Liver (tissue), 3 donors: ENCODE measurements around the gene IL24.

Source experiments
- ATF3 ChIP-seq: IDR thresholded peaks from 2 replicates; pipeline ENCODE4 v1.6.1; 2016; ENCODE audit warnings: antibody characterized with exemption
- CTCF ChIP-seq: fragments of 150-350 bp; IDR thresholded peaks from 2 replicates; pipeline ENCODE4 v1.5.1; 2017; ENCODE audit warnings: improper control_type of control experiment, low read depth, low read length; ENCODE audit not compliant: missing input control
- EGR1 ChIP-seq, 2 donors: IDR thresholded peaks; 2 replicates each; pipeline ENCODE4 v1.6.1; 2016 to 2018; ENCODE audit warnings: antibody characterized with exemption in 2 of 2, low read depth in 2 of 2
- FOXA1 ChIP-seq: IDR thresholded peaks from 2 replicates; pipeline ENCODE4 v1.6.1; 2016; ENCODE audit warnings: antibody characterized with exemption
- GABPA ChIP-seq, 2 donors: IDR thresholded peaks in 1 of 2; conservative IDR thresholded peaks in 1 of 2; 2 replicates each; pipeline ENCODE4 v1.6.1; 2016; ENCODE audit warnings: antibody characterized with exemption in 2 of 2, mild to moderate bottlenecking in 1 of 2, moderate library complexity in 1 of 2
- NR2F2 ChIP-seq: IDR thresholded peaks from 2 replicates; pipeline ENCODE4 v1.6.1; 2016; ENCODE audit warnings: antibody characterized with exemption
- RAD21 ChIP-seq, 2 donors: IDR thresholded peaks; 2 replicates each; pipeline ENCODE4 v1.6.1; 2016; ENCODE audit warnings: antibody characterized with exemption in 2 of 2, mild to moderate bottlenecking in 2 of 2
- RXRA ChIP-seq, 2 donors: IDR thresholded peaks; 2 replicates each; pipeline ENCODE4 v1.6.1; 2017 to 2018; ENCODE audit warnings: antibody characterized with exemption in 2 of 2, mild to moderate bottlenecking in 1 of 2
- SP1 ChIP-seq: IDR thresholded peaks from 2 replicates; pipeline ENCODE4 v1.6.1; 2018; ENCODE audit warnings: antibody characterized with exemption, mild to moderate bottlenecking
- TAF1 ChIP-seq: conservative IDR thresholded peaks from 2 replicates; pipeline ENCODE4 v1.6.1; 2016; ENCODE audit warnings: antibody characterized with exemption, mild to moderate bottlenecking
- YY1 ChIP-seq: IDR thresholded peaks from 2 replicates; pipeline ENCODE4 v1.6.1; 2016; ENCODE audit warnings: antibody characterized with exemption, mild to moderate bottlenecking
- ZBTB33 ChIP-seq: IDR thresholded peaks from 2 replicates; pipeline ENCODE4 v1.6.1; 2016; ENCODE audit warnings: antibody characterized with exemption
- TF ChIP-seq, protein P1 (sequence below): IDR thresholded peaks from 2 replicates; pipeline ENCODE4 v1.6.1; 2016; ENCODE audit warnings: antibody characterized with exemption
- TF ChIP-seq, protein P2 (sequence below): IDR thresholded peaks from 2 replicates; pipeline ENCODE4 v1.6.1; 2016; ENCODE audit warnings: antibody characterized with exemption, mild to moderate bottlenecking
- donor health status: healthy.
- donor health status: healthy.

GRCh38 chr1:206924592-206925105 lies 27.4 kb downstream of the IL24 start:
- TF ChIP-seq ATF3: no peak
- no peak for TF ChIP-seq CTCF
- TF ChIP-seq GABPA (IDR thresholded peaks at IDR 0.05 in 1 of 2, conservative IDR thresholded peaks at IDR 0.05 in 1 of 2): no peak
- TF ChIP-seq, protein P1, sequence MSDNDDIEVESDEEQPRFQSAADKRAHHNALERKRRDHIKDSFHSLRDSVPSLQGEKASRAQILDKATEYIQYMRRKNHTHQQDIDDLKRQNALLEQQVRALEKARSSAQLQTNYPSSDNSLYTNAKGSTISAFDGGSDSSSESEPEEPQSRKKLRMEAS: no peak
- TF ChIP-seq RAD21 (IDR thresholded peaks at IDR 0.05): no peak
- TF ChIP-seq, protein P2, sequence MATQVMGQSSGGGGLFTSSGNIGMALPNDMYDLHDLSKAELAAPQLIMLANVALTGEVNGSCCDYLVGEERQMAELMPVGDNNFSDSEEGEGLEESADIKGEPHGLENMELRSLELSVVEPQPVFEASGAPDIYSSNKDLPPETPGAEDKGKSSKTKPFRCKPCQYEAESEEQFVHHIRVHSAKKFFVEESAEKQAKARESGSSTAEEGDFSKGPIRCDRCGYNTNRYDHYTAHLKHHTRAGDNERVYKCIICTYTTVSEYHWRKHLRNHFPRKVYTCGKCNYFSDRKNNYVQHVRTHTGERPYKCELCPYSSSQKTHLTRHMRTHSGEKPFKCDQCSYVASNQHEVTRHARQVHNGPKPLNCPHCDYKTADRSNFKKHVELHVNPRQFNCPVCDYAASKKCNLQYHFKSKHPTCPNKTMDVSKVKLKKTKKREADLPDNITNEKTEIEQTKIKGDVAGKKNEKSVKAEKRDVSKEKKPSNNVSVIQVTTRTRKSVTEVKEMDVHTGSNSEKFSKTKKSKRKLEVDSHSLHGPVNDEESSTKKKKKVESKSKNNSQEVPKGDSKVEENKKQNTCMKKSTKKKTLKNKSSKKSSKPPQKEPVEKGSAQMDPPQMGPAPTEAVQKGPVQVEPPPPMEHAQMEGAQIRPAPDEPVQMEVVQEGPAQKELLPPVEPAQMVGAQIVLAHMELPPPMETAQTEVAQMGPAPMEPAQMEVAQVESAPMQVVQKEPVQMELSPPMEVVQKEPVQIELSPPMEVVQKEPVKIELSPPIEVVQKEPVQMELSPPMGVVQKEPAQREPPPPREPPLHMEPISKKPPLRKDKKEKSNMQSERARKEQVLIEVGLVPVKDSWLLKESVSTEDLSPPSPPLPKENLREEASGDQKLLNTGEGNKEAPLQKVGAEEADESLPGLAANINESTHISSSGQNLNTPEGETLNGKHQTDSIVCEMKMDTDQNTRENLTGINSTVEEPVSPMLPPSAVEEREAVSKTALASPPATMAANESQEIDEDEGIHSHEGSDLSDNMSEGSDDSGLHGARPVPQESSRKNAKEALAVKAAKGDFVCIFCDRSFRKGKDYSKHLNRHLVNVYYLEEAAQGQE: no peak
- TF ChIP-seq RXRA (IDR thresholded peaks at IDR 0.05): no peak
- no peak for TF ChIP-seq TAF1
- TF ChIP-seq EGR1 (IDR thresholded peaks at IDR 0.05; ENCODE audit: low read depth in 2 of 2): no peak
- TF ChIP-seq ZBTB33: no peak
- no peak for TF ChIP-seq YY1
- no peak for TF ChIP-seq SP1
- TF ChIP-seq NR2F2: no peak
- TF ChIP-seq FOXA1: no peak
